ENCODE measurements around the gene APH1B.
A peak's percentile ranks its signal among the peaks of the same experiment; 100 is the strongest.

The APH1B gene

GRCh38 chr15:63252292-63252691 is 25.1 kb upstream of the APH1B start:
- DNase-seq (ENCODE audit: low read depth): no peak

- no peak for DNase-seq (ENCODE audit: low read depth)
These were observed 22.4 kb upstream of the APH1B start for GRCh38 chr15:63254991-63255390.

DNA sequence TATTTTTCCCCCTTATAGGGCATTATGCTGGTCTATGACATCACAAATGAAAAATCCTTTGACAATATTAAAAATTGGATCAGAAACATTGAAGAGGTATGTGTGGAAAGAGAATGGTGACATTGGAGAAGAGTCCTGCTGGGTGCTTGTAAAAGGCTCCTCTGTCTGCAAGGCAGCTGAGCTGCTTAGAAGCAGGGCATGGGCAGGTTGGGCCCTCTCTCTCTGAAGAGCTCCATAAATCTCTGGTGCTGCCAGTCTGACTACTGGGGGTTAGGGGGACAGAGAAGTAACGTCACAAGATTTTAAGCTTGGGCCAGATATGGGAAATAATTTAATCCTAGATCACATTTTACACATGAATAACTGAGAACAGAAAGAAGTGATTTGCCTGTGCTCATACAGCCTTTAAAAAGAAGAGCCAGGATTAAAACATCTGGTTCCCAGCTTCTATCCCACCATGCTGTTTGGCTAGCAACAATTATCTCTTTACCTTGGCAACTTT is 21.9 kb upstream of the APH1B start:
- DNase-seq (ENCODE audit: low read depth): no peak

DNA sequence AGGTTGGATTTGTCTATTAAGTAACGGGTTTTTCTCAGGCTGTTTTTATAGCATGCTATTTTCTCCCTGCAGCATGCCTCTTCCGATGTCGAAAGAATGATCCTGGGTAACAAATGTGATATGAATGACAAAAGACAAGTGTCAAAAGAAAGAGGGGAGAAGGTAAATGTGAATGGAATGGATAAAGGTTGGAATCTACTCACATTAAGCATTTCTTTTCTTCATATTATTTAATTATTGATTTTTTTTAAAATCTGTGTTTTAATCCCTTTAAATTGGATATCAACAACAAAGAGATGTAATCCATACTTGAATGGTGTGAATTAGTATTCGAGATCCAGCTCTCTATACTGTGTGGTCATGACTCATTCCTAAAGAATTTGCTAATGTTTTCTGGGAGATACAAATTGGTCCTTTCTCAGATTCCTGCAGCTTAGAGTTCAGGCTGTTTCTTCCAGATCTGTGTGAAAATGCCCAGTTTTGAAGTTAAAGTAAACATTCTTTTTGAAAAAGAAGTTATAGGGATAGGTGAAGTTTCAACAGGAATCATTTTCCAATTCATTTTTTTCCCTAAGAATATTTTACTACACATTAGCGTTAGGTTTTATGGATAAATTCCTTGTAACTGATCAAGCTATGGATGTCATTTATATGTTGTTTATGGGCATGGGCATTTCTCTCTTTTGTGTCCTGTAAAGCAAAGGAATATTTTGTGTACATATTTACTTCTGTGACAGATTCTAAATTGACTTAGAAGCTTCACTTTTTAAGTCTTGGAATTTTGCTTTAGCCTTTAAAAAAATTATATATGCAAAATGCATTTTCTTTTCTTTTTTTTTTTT is 20.8 kb upstream of the APH1B start:
- peak; percentile 89 for DNase-seq (ENCODE audit: low read depth)

- no peak for DNase-seq (ENCODE audit: low read depth)
These were observed 18.7 kb upstream of the APH1B start for GRCh38 chr15:63258658-63259057.

DNA sequence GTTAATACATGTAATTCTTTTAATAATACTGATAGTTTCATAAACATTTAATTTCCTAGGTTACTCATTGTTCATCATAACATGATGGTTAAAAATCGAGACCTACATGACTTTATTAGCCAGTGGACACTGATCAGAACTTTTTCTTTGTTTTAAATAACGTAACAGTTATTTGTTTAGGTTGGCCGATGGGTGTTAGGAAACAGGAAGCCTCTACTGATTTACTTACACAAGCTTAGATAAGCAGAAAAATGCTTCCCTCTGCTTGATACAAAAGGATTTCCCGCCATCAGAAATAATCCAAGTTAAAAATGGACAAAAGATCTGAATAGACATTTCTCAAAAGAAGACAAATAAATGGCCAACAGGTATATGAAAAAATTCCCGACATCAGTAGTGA is 16.6 kb upstream of the APH1B start:
- no peak for DNase-seq (ENCODE audit: low read depth)

- no peak for DNase-seq (ENCODE audit: low read depth)
These were observed 16.1 kb upstream of the APH1B start for GRCh38 chr15:63261311-63261710.

- no peak for DNase-seq (ENCODE audit: low read depth)
These were observed 13.9 kb upstream of the APH1B start for GRCh38 chr15:63263519-63263918.

DNA sequence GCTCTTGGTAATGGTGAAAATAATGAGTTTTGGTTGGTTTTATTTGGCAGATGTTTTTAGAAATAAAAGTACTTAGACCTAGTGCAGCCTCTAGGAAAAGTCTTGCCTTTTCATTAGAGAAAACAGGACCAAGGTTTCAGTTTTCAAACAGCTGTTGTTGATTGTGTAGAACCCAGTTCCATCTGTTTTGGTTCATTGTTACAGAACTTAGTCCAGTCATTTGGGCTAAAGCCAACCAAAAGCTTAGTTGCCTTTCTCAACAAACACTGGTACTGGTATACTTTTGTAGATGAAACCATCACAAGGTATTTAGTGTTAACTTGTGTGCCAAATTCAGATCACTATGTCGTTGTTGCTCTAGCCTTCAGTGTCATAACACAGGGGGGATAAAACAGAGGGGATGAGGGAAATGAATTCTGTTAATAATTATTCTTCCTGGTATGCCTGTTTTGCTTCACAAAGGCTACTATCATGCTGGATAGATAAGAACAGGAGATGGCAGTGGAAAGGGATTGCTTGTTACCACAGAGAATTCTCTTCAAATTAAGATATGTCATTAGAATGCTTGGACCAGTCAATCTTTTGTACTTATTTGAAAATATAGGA is 12.6 kb upstream of the APH1B start:
- peak; percentile 17 for DNase-seq (ENCODE audit: low read depth)

DNA sequence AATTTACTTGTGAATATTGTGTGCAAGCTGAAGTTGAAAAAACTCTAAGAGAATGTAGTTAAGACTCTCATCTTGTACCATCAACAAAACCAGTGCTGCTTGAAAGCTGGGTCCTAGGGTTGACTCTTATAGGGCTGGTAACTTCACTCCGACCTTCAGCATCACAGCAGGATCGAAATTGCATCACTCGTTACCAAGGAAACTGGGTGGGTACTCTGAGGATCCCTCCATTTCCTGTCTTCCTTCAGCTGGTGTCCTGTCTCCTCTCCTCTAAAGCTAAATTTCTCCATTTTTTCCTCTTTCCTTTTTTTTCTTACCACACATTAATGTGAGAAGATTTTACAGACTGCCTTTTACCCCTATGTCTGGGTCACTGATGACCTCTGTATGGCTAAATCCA is 3.0 kb upstream of the APH1B start:
- DNase-seq (ENCODE audit: low read depth): peak; percentile 43

GRCh38 chr15:63276342-63277037 is 915 bp upstream of the APH1B start:
- no peak for DNase-seq (ENCODE audit: low read depth)

- DNase-seq (ENCODE audit: low read depth): no peak
These were observed 570 bp downstream of the APH1B start for GRCh38 chr15:63277893-63278456.

- DNase-seq (ENCODE audit: low read depth): no peak
These were observed 5.7 kb downstream of the APH1B start for GRCh38 chr15:63283126-63283525.

DNA sequence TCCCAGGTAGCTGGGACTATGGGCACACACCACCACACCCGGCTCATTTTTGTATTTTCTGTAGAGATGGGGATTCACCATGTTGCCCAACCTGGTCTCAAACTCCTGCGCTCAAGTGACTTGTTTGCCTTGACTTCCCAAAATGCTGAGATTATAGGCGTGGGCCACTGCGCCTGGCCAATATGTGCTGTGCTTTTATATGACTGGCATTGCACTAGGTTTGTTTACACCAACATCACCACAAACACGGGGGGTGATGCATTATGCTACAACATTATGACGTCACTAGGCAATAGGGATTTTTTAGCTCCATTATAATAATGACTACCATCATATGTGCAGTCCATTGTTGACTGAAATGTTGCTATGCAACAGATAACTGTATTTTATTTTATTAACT is 6.9 kb downstream of the APH1B start:
- no peak for DNase-seq (ENCODE audit: low read depth)

DNA sequence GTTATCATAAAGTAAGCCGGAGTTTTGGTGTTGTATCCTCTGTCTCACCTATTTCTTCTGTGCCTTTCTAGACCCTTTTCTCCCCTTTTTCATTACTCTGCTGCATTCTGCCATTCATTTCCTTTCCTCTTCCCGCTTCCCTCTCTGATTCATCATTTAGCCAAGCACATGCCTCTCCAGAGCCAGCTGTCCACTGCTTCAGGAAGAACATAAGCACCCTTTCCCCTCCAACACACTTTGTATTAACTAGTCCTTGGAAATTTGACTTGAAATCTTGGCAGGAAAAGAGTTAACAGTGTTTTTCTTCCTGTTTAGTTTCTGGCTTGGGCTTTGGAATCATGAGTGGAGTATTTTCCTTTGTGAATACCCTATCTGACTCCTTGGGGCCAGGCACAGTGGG is 9.7 kb downstream of the APH1B start:
- DNase-seq (ENCODE audit: low read depth): peak; percentile 40

- DNase-seq (ENCODE audit: low read depth): no peak
These were observed 10.9 kb downstream of the APH1B start for GRCh38 chr15:63288342-63288741.

DNA sequence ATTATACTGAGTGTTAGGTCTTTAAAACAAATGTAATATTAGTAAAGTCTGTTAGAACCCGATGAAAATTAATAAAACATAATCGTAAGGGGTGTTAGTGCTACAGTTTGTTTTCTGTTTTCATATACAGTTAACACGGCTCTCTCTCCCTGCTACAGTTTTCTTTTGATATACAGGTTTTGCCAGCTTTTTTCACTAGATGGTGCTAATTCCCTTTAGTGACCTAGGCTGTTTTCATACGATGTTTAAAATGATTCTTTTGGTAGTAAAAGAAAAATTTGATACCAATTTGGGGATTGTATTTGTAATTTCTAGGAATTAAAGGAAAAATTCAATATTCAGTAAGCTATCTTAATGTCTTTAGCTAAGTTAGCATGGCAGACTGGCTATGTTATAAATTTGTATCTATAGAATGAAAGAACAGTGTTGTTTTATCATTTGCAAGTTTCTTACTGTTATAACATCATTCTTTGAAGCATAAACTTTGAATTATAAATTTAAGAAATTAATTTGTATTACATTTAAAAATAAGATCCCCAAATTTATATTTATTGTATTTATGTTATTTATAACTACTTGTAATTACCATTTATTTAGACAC is 11.5 kb downstream of the APH1B start:
- peak; percentile 73 for DNase-seq (ENCODE audit: low read depth)

DNA sequence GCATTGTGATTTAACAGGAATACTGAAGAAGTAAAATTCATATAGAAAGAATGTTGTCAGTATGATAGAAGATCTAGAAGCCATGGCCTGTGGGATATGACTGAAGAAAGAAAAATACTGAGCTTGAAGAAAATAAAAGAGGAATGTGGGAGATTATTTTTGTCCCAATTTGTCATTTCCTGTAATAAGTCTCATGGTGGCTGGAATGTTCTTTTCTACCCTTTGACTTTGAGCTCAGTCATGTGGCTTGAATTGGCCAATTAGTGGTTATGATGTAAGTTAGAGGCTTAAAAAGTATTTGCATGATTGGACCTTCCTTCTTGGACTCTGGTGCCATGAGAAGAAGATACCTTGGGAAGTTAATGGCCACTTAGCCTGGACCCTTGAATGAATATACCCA is 14.1 kb downstream of the APH1B start:
- peak; percentile 98 for DNase-seq (ENCODE audit: low read depth)

DNA sequence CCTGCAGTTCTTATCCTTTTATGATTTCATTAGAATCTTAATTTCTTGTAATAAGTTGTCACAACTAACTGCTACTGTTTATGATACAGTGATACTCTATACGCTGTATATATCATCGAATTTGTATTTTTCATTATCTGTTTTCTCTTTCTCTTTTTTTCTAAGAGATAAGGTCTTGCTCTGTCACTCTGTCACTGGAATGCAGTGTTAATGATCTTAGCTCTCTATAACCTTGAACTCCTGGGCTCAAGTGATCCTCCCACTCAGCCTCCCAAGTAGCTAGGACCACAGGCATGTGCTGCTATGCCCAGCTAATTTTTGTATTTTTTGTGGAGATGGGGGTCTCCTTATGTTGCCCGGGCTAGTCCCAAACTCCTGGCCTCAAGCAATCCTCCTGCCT is 14.8 kb downstream of the APH1B start:
- peak; percentile 15 for DNase-seq (ENCODE audit: low read depth)

DNA sequence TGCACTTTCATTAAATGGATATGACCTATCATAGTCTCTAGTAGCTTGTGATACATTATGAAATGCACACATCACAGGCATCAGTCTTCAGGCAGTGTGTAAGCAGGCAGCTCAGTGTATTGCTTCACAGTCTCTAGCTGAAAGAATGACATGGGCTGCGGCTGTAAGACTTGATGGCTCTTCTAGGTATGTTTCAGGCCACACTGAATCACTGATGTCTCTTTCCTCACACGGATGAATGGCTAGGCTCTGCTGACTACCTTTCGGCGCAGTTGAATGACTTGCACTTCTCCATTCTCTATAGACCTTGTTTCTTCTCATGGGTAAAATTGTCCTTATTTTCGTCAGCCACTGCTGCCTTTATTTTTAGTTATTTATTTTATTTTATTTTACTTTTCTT is 15.4 kb downstream of the APH1B start:
- peak; percentile 68 for DNase-seq (ENCODE audit: low read depth)

GRCh38 chr15:63294359-63294758 is 17.0 kb downstream of the APH1B start:
- DNase-seq (ENCODE audit: low read depth): no peak

GRCh38 chr15:63295341-63295740 is 17.9 kb downstream of the APH1B start:
- no peak for DNase-seq (ENCODE audit: low read depth)
